Anterior cingulate cortex (tissue), 58 donors: Measurements from ENCODE around the gene LRRTM2.
"Not testable (repeated sequence)": the region's sequence is repeated elsewhere in the genome, so short reads cannot be mapped to it uniquely, and the experiment has no call there.

ENCODE experiments used
- DNase-seq, 58 donors: peaks; one replicate each; lab custom pipeline; 2025; lab: John Stamatoyannopoulos, UW

LRRTM2 gene

DNA sequence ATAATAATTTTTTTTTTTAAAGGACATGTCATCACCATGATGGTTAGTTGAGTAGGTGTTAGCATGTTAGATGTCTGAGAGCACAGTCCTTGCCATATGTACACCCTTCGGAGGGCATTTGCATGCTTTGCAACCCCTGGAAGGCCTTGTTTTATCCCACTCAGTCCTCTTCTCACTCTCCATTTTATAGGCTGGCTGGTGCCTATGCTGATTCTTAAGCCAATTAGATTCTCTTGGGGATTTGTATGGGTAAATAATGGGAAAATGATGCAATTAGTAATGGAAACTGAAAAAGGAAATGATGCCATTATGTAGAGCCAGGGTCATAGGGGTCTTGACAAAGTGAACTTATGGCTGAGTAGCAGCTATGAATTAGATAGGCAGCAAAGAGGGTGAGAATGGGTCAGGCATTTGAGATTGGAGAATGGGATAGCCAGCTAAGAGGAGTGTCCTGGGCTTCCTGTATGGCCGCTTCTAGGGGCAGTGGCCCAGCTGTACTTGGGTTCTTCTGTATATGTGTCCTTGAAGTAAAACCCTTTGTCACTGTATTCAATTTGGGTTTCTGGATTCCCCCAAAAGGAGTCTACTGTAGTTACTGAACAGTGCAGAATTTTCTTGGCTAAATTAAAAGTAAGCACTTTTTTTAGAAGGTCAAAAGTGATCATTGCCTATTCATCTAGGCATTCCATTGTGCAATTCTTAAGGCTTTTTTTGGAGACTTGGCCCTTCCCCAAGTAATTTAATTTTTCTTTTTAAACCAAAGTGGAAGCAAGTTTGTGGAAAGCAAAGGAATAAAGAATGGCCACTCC is 31.6 kb downstream of the LRRTM2 start:
- no peak for DNase-seq

DNA sequence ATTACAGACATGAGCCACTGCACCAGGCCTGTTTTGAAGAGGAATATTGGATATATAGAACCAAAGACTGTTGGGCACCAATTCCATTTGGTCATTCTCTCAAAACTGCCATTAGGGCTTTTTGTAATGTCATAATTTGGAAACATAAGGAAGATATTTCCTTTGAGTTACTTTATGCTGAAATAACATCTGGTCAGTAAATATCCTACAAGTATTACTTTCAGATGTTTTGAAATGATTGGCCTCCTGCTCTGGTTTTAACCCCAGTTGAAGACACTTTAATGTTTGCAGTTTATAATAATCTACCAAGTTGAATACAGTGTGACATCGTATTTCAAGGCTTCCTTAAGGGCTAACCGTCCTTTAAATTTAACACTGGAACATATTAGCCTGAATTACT is 33.6 kb downstream of the LRRTM2 start:
- DNase-seq = no peak

DNA sequence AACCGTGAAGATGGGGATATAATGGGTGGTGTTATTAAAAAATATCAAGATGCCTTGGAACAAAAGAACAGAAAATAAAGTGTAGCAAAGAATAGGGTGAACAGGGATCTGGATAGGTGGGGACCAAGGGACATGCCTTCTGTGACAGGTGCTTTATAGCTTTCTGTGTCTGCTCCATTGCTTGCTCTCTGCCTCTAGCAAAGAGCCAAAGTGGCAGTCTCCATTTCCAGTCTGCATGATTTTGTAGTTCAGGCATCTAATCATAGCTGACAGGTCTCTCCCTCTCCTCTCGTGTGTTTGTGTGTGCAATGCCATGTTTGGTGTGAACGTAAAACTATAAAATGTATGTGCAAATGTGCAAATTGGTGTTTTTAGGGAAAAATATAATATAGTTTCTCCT is 35.0 kb downstream of the LRRTM2 start:
- no peak for DNase-seq

DNA sequence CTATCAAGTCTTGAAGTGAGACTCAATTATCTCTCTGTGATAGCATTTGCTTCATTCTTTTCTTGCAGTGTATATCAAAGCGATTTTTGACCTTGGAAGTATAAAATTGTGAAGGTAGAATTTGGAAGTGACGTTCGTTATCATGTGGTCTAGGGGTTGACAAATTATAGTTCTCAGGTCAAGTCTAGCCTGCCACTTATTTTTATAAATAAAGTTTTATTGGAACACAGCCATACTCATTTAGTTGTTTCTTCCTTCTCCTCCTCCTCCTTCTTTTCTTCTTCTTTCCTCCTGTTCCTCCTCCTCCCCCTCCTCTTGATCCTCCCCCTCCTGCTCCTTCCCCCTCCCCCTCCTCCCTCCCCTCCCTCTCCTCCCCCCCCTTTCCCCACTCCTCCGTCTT is 38.0 kb downstream of the LRRTM2 start:
- DNase-seq = no peak

DNA sequence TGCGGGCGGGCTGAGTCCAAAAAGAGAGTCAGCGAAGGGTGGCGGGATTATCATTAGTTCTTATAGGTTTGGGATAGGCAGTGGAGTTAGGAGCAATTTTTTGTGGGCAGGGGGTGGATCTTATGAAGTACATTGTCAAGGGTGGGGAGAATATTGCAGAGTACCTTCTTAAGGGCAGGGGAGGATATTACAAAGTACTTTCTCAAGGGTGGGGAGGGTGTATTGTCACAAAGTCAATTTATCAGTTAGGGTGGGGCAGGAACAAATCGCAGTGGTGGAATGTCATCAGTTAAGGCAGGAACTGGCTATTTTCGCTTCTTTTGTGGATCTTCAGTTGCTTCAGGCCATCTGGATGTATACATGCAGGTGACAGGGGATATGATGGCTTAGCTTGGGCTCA is 40.3 kb downstream of the LRRTM2 start:
- DNase-seq = not testable (repeated sequence)

DNA sequence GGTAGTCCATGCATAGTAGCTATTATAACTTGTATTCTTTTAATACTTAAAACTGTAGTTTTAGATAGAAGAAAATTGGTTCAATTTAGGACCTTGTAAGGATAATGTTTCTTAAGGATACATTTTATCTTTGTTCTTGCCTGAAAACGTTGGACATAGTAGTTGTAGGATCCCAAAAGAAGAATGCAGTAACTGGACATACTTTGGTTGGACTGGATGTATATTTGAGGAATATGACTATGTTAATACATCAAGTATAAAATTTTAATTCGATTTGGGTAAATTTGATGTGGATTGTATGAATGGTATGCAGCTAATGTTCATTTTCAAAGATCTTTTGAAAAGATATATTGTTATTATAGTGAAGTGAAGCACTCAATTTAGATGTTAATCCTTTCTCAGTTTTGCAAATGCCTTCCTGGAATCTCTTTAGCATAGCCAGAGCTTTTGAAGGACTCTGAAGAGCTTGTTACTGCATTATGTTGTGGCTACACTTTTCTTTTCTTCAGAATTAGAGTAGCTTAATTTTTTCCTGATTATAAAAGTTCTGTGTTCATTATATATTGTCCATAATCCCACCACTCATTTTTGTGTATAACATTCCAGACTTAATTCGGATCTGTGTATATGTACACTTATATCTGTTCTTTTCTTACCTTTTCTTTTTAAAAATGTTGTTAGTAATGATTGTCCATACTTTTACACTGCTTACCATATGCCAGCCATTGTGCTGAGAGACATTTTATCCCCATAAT is 41.2 kb downstream of the LRRTM2 start:
- no peak for DNase-seq

DNA sequence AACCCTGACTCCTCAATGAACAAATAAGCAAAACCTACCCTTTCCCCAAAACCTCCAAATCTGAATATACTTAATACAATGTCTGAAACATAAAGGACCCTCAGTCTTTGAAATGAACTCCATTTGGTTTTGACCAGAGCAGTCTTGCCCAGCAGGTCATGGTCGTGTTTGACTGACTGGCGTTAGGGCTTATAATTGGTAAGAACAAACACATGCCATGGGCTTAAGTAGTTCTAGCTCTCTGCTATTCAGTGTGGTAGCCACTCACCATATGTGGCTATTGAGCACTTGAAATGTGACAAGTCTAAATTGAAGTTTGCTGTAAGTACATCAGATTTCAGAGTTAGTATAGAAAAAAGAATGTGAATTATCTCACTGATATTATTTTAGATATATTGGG is 42.1 kb downstream of the LRRTM2 start:
- no peak for DNase-seq

DNA sequence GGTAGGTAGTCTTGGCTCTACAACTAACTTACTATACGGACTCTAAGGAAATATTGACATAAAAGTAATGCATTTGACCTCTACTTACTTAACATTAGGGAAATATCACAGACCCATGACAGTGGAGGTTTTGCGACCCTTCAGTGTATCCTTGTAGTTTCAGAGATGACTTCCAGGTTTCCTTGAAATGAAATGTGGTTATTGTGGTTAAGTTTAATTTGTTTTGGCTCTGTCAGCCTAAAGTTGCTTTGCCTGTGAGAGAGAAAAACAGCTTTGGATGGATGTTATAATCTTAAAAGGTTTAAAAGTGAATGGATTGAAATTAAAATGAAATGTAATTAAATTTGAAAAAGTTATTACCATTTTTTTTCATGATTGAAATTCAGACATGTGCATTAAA is 42.9 kb downstream of the LRRTM2 start:
- no peak for DNase-seq

DNA sequence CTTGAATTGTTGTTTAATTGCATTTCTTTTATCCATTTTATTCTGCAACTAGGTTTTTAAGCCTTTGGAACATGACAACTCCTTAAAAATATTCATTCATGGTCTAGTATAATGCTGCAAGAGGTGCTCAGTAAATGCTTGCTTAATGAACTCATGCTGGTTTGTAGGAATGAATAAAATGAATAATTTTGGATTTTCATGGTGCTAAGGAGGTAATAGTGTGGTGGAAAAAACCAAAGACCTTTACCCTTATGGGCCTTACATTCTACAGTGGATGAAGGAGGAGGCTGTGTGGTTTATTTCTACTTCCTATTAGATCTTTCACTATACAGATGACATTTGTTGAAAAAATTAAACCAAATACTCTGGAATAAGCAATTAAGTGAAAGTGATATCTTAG is 43.4 kb downstream of the LRRTM2 start:
- no peak for DNase-seq

DNA sequence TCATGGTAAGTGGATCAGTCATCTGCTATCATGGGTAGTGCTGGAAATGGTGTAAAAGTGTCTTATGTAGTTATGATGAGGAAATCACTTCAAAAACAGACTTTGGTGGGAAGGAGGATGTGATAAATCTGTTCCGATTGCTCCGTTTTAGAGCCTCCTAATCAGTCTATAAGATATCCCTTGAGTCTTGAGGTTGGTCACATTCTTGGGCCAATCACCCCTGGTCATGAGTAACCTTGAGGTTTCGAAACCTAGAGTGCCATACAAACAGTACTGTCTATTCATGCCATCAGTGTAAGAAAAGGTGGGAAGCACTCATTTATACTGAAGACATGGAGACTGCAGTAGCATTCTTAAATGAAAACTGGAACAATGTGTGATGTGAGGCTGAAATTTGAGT is 45.8 kb downstream of the LRRTM2 start:
- no peak for DNase-seq

DNA sequence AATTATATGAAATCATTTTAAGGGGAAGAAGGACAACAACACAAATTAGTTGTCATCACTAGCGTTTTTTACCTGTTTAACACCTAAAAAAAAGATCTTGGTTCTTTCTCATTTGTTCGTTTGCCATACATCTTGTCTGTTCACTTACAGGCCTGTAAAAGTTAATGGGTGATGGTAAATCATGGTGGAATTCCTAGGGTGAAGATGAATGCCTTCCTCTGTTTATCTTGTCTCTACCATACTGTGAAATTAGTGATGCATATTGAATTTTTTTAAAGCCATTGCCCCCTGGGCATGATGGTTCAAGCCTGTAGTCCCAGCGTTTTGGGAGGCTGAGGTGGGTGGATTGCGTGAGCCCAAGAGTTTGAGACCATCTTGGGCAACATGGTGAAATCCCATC is 46.6 kb downstream of the LRRTM2 start:
- DNase-seq = no peak

DNA sequence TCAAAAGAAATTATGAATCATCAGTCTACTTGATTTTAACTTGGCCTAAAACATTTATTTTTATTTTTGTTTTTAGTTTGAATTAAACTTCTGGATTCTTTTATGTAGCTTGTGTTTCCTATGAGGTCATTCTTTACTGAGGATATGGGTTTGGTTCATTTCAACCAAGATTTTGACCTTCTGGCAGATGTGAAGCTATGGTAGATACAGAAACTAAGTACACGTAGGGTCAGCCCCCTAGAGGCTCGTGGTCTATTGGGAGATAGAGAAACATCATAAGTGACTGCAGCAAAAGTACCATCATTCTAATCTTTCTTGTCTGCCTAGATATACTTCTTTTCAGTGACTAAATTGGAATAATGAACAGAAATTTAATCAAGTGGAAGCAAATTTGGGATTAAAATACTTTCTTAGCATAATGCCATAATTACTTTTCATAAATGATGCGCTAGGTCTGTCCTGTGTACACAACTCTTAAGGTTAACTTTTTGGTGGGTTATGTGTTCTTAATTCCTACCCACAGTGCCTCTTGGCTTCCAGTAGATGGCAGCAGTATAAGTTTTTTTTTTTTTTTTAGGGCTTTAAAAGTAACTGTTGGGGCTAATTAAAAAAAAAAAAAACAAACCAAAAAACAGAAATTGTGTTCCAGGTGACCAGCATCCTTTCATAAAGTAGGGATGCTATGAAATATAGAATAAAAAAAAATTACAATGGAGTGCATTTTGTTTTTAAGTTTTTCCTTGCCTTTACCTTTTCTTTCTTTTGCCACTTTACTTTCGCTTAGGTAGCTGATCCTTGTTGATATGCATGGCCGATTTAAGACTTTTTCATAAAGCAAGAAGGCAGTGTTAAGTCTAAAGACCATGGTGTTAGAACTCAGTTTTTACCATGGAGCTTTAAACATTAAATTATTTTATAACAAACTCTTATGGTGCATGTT is 49.9 kb downstream of the LRRTM2 start:
- no peak for DNase-seq

DNA sequence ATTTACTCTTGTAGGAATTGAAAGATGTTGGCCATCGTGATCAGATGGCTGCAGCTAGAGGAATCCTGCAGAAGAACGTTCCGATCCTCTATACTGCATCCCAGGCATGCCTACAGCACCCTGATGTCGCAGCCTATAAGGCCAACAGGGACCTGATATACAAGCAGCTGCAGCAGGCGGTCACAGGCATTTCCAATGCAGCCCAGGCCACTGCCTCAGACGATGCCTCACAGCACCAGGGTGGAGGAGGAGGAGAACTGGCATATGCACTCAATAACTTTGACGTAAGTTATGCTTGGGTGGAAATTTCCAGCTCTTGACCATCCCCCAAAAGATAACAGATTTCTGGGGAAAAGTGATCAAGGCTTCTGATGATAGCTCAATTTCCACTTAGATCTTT is 50.6 kb downstream of the LRRTM2 start:
- DNase-seq = no peak

DNA sequence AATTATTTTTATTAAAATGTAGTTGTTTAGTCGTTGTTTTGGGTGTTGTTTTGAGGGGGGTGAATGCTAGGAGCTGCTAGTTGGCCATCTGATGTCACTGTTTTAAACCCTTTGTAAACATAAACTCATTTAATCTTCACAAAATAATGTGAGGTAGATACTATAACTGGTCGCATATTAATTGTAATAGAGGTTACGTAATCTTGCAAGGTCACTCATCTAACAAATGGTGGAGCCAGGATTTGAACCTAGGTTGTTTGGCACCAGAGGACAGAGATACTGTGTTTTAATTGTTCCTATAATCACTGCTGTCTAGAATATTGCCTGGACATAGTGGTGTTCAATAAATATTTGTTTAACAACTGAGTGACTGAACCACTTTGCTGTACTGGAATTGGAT is 54.4 kb downstream of the LRRTM2 start:
- no peak for DNase-seq

DNA sequence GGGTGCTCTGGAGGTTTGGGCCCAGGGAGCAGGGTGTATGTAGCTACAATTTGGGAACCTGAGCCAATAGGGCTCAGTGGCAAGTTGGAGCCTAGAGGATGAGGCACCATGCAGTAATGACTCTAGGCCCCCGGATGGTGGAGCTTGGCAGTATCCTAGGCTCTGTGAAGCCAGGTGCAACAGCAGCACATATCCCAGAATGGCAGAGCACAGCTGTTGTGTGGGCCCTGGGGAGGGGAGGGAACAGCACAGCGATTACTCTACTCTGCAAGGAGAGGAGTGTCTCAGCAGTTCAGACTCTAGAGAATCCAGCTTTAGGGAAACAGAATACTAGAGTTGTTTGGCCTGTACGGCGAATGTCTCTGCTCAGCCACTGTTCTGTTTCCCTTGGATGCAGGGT is 56.1 kb downstream of the LRRTM2 start:
- peak in 32 of 58 donors; percentile 2 to 69 (median 14) for DNase-seq
